Activated naive CD4-positive, alpha-beta T cell treated with Interleukin-2 at 50 U/mL for 16 hours (primary cell): Measurements from ENCODE around the gene ATP13A2.
"Not testable (repeated sequence)": the region's sequence is repeated elsewhere in the genome, so short reads cannot be mapped to it uniquely, and the experiment has no call there.

Experiments used
- DNase-seq: peaks from one replicate; pipeline ENCODE4 v3.0.0-alpha.2; 2020

ATP13A2 gene

DNA sequence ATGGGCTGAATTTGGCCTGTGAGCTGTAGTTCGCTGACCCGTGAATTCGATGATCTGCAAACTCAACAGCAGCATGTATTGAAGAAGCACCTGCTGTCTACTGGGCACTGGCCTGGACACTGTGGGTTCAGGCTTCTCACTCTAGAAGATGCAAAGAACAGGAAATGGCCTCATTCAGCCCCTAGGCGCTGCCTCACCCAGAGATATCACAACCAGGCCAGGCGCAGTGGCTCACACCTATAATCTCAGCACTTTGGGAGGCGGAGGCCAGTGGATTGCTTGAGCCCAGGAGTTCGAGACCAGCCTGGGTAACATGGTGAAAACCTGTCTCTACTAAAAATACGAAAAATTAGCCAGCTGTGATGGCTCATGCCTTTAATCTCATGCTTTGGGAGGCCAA is 55.0 kb downstream of the ATP13A2 start:
- no peak for DNase-seq

DNA sequence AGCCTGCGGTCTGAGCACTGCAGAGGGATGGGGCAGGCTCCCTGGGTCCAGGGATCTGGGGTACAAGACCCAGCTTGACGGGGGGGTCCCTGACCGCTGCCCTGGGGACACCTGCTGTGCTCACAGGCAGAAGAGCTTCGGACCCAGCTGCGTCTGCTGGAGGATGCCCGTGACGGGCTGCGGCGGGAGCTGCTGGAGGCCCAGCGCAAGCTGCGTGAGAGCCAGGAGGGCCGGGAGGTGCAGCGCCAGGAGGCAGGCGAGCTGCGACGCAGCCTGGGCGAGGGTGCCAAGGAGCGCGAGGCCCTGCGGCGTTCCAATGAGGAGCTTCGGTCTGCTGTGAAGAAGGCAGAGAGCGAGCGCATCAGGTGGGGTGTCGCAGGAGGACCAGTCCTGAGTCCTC is 56.5 kb downstream of the ATP13A2 start:
- no peak for DNase-seq

GRCh38 chr1:16954579-16954978 is 57.1 kb downstream of the ATP13A2 start:
- no peak for DNase-seq

DNA sequence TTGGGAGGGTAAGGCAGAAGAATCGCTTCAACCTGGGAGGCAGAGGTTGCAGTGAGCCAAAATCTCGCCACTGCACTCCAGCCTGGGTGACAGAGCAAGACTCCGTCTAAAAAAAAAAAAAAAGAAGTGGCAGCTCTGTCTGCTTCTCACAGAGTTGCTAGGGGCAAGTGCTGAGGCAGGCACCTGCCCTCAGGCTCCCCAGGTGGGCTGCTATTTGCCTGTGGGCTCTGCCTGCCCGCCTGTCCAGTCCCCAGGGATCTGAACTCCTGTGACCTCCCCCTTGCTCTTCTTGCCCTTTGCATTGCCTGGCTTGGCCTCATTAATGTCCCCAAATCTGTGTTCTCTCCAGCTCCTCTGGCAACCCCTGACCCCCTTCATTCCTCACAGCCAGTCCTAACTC is 59.4 kb downstream of the ATP13A2 start:
- not testable (repeated sequence) for DNase-seq

GRCh38 chr1:16949026-16949425 is 62.7 kb downstream of the ATP13A2 start:
- not testable (repeated sequence) for DNase-seq

GRCh38 chr1:16948282-16948891 is 63.3 kb downstream of the ATP13A2 start:
- DNase-seq, result not testable (repeated sequence)

DNA sequence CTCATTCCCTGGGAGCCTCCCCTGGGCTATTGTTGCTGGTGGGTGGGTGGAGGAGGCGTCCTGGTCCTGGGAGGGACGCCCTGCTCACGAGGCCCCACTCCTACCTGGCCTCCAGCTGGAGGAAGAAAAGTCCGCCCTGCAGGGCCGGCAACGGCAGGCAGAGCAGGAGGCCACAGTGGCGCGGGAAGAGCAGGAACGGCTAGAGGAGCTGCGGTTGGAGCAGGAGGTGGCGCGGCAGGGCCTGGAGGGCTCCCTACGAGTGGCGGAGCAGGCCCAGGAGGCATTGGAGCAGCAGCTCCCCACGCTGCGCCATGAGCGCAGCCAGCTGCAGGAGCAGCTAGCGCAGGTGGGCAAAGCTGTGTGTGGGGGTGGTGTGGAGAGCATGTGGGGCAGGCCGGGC is 65.1 kb downstream of the ATP13A2 start:
- DNase-seq, result no peak

GRCh38 chr1:16946185-16946584 is 65.5 kb downstream of the ATP13A2 start:
- DNase-seq, result not testable (repeated sequence)

- DNase-seq, result not testable (repeated sequence)
Observed at GRCh38 chr1:16945512-16945911, 66.2 kb downstream of the ATP13A2 start.

GRCh38 chr1:16944038-16944437 is 67.7 kb downstream of the ATP13A2 start:
- no peak for DNase-seq

GRCh38 chr1:16939386-16940180 is 72.1 kb downstream of the ATP13A2 start:
- not testable (repeated sequence) for DNase-seq

- DNase-seq, result no peak
Observed at GRCh38 chr1:16938351-16939321, 73.1 kb downstream of the ATP13A2 start.

GRCh38 chr1:16936580-16936979 is 75.1 kb downstream of the ATP13A2 start:
- not testable (repeated sequence) for DNase-seq
